ENCODE measurements around the gene ATOX1. TPM values are rescaled to one million over a fixed set of nuclear protein-coding genes. Genes with fewer than 3 reads are reported as not detected.

Gene ATOX1
- total and polyA plus RNA-seq, 2 of the 13 experiments (the other 11 are each of a cell fraction or from before 2014, with no cell fraction given) = 62.4 to 124 TPM

- intact Hi-C loops (cut with micrococcal nuclease; ENCODE audit: unreplicated experiment) = no loop called here
- Histone ChIP-seq H3K4me1 (ENCODE audit: insufficient read depth, low read length) (no peaks in the 10 kb centered on the region), H3K27me3 (ENCODE audit: control insufficient read depth in 1 of 2, insufficient read depth in 2 of 2, low read length in 2 of 2) (no peaks in the 10 kb centered on the region; a peak in 1 of 5 replicates), H3K27ac (ENCODE audit: extremely low read length, insufficient read depth, low read length) (no peak overlapping the region), H2AFZ (ENCODE audit: low read length) (no peak overlapping the region), H3K4me3 (replicated peaks in 1 of 3; ENCODE audit: insufficient read depth in 1 of 3, low read depth in 2 of 3, low read length in 3 of 3) (no peak overlapping the region), H3K36me3 (replicated peaks in 1 of 2; ENCODE audit: control insufficient read depth in 1 of 2, insufficient read depth in 2 of 2, low read length in 2 of 2) (no peaks in the 10 kb centered on the region), H4K20me1 (ENCODE audit: insufficient read depth, low read length) (no peaks in the 10 kb centered on the region), H3K9ac (ENCODE audit: insufficient read depth, low read depth, low read length) (no peak overlapping the region), H3K4me2 (ENCODE audit: low read depth, low read length) (no peak overlapping the region), H3K9me3 (ENCODE audit: low read length) (no peaks in the 10 kb centered on the region), H3K79me2 (ENCODE audit: insufficient read depth, low read length) (no peaks in the 10 kb centered on the region)
- BruUV-seq (replicated peaks) = no TSS peak
- DNase-seq (ENCODE audit: low spot score) (no peak), FAIRE-seq (no peak), ATAC-seq (no peak)
- in situ Hi-C loops (cut with HindIII; ENCODE audit: extremely low pct_ligation_motif_present, low pct_unique_long_range_greater_than_20kb) = loop anchor here (25.0 kb wide), 1 partner anchor 296 kb away; the partner anchor contains the start of gene SLC36A1
- CTCF ChIA-PET (ENCODE audit: low intra/inter-chr PET ratio, low total read pairs) = no interaction called here
- POLR2A ChIA-PET = no interaction called here
- TF ChIP-seq RARG (CRISPR knock-in tag; IDR thresholded peaks at IDR 0.05; ENCODE audit: low read depth) (no peak), ZNF17 (CRISPR knock-in tag; IDR thresholded peaks at IDR 0.05) (no peak), TIGD3 (CRISPR knock-in tag; IDR thresholded peaks at IDR 0.05; ENCODE audit: borderline replicate concordance) (no peak), ZNF766 (CRISPR knock-in tag; IDR thresholded peaks at IDR 0.05; ENCODE audit: borderline replicate concordance) (no peak), SOX5 (CRISPR knock-in tag; IDR thresholded peaks at IDR 0.05; ENCODE audit: borderline replicate concordance) (no peak), GPBP1L1 (CRISPR knock-in tag; IDR thresholded peaks at IDR 0.05) (no peak), ARID3A (IDR thresholded peaks at IDR 0.05; ENCODE audit: low read depth, low read length) (no peak), ZNF446 (CRISPR knock-in tag; IDR thresholded peaks at IDR 0.05) (no peak), ZNF292 (CRISPR knock-in tag; IDR thresholded peaks at IDR 0.05; ENCODE audit: borderline replicate concordance, low read depth) (no peak), ZBTB43 (CRISPR knock-in tag; conservative IDR thresholded peaks at IDR 0.05) (no peak)
- WGBS (ENCODE audit: low lambda C conversion rate) = 69% methylated on average over 9 of the region's 9 CpGs
Measured at GRCh38 chr5:151733358-151734063, 24.9 kb downstream of the ATOX1 start.

Data from HepG2 (cell line).